GM12872 (cell line): ENCODE measurements around the gene MRPL58.

Experiments
- CTCF ChIP-seq: IDR thresholded peaks from 3 replicates; pipeline ENCODE4 v1.5.1; 2011; ENCODE audit warnings: low read depth, mild to moderate bottlenecking, low read length, moderate library complexity; ENCODE audit not compliant: insufficient read depth

MRPL58 gene

GRCh38 chr17:75012096-75012345 is 449 bp upstream of the MRPL58 start:
- TF ChIP-seq CTCF: no peak

- no peak for TF ChIP-seq CTCF
Observed at GRCh38 chr17:75013092-75013559, 656 bp downstream of the MRPL58 start.

GRCh38 chr17:75019146-75019545 is 6.7 kb downstream of the MRPL58 start:
- TF ChIP-seq CTCF: no peak

- TF ChIP-seq CTCF: no peak
Observed at GRCh38 chr17:75019710-75020109, 7.2 kb downstream of the MRPL58 start.

GRCh38 chr17:75020331-75021110 is 8.1 kb downstream of the MRPL58 start:
- no peak for TF ChIP-seq CTCF

GRCh38 chr17:75024686-75025397 is 12.4 kb downstream of the MRPL58 start:
- TF ChIP-seq CTCF: no peak

GRCh38 chr17:75030161-75030560 is 17.7 kb downstream of the MRPL58 start:
- no peak for TF ChIP-seq CTCF
